Neural cell (in vitro differentiated cells): ENCODE data around the gene SH3BGRL. TPM values are rescaled to one million over a fixed set of nuclear protein-coding genes. Genes with fewer than 3 reads are reported as not detected.

Experiments used
- H2AFZ ChIP-seq: fragments of 200-600, 300-800 bp; sonication (generic), shearing (Covaris generic); 2 replicates; pipeline ENCODE4 v1.6.0; 2014; ENCODE audit warnings: low read depth, mild to moderate bottlenecking, antibody characterized with exemption, low read length, moderate library complexity
- H3F3A ChIP-seq: fragments of 200-600 bp; shearing (Covaris generic); 2 replicates; pipeline ENCODE4 v1.6.1; 2016; ENCODE audit warnings: mild to moderate bottlenecking, moderate library complexity, mixed read lengths, antibody characterized with exemption, low read length; ENCODE audit not compliant: insufficient read depth, poor library complexity, severe bottlenecking
- H3K27ac ChIP-seq: fragments of 200-600, 300-800 bp; sonication (generic), shearing (Covaris generic); 2 replicates; pipeline ENCODE4 v1.5.1; 2014; ENCODE audit warnings: mild to moderate bottlenecking, low read length, moderate library complexity
- H3K27me3 ChIP-seq: fragments of 300-800, 200-600 bp; sonication (generic), shearing (Covaris generic); 2 replicates; pipeline ENCODE4 v1.6.0; 2014; ENCODE audit warnings: mild to moderate bottlenecking, low read depth, low read length, moderate library complexity; ENCODE audit not compliant: insufficient read depth
- H3K36me3 ChIP-seq: fragments of 300-800, 200-600 bp; sonication (generic), shearing (Covaris generic); 2 replicates; pipeline ENCODE4 v1.5.1; 2014; ENCODE audit warnings: mild to moderate bottlenecking, antibody characterized with exemption, low read length, moderate library complexity; ENCODE audit not compliant: insufficient read depth
- H3K4me2 ChIP-seq: fragments of 300-800, 200-600 bp; sonication (generic), shearing (Covaris generic); 2 replicates; pipeline ENCODE4 v1.6.0; 2014; ENCODE audit warnings: mild to moderate bottlenecking, low read length
- H3K4me3 ChIP-seq: fragments of 300-800, 200-600 bp; sonication (generic), shearing (Covaris generic); 2 replicates; pipeline ENCODE4 v1.5.1; 2014; ENCODE audit warnings: mild to moderate bottlenecking, low read length, moderate library complexity
- H3K79me2 ChIP-seq: fragments of 200-600 bp; shearing (Covaris generic); replicated peaks from 2 replicates; pipeline ENCODE4 v1.6.0; 2014; ENCODE audit warnings: mild to moderate bottlenecking, low read length, moderate library complexity; ENCODE audit not compliant: insufficient read depth
- H3K9ac ChIP-seq: fragments of 300-800, 200-600 bp; sonication (generic), shearing (Covaris generic); 2 replicates; pipeline ENCODE4 v1.6.1; 2016; ENCODE audit warnings: mild to moderate bottlenecking, low read length, mixed read lengths
- H3K9me2 ChIP-seq: fragments of 200-600 bp; shearing (Covaris generic); 2 replicates; pipeline ENCODE4 v1.6.1; 2016; ENCODE audit warnings: mild to moderate bottlenecking, low read length, mixed read lengths; ENCODE audit not compliant: insufficient read depth
- H3K9me3 ChIP-seq: fragments of 200-600, 300-800 bp; sonication (generic), shearing (Covaris generic); 2 replicates; pipeline ENCODE4 v1.6.1; 2016; ENCODE audit warnings: mild to moderate bottlenecking, mixed run types, low read length, moderate library complexity, mixed read lengths
- H4K20me1 ChIP-seq: fragments of 200-600 bp; shearing (Covaris generic); 2 replicates; pipeline ENCODE4 v1.6.1; 2016; ENCODE audit warnings: mild to moderate bottlenecking, mixed run types; ENCODE audit not compliant: insufficient read depth
- CTCF ChIP-seq: fragments of 450-650 bp; IDR thresholded peaks from 2 replicates; pipeline ENCODE4 v1.5.1; 2014; ENCODE audit warnings: antibody characterized with exemption, mild to moderate bottlenecking, moderate library complexity; ENCODE audit not compliant: poor library complexity, severe bottlenecking
- EP300 ChIP-seq: fragments of 450-650 bp; conservative IDR thresholded peaks from 2 replicates; pipeline ENCODE4 v1.6.1; 2014; ENCODE audit warnings: antibody characterized with exemption, mild to moderate bottlenecking, moderate library complexity; ENCODE audit not compliant: poor library complexity, severe bottlenecking
- EZH2 ChIP-seq: fragments of 200-600, 300-800 bp; shearing (Covaris generic), sonication (generic); IDR thresholded peaks from 2 replicates; pipeline ENCODE4 v1.6.1; 2014; ENCODE audit warnings: antibody characterized with exemption, low read length, borderline replicate concordance, mild to moderate bottlenecking; ENCODE audit not compliant: insufficient read depth, poor library complexity, severe bottlenecking
- MXI1 ChIP-seq: fragments of 450-650 bp; conservative IDR thresholded peaks from 2 replicates; pipeline ENCODE4 v1.6.1; 2014; ENCODE audit warnings: antibody characterized with exemption, mild to moderate bottlenecking; ENCODE audit not compliant: poor library complexity, severe bottlenecking
- POLR2AphosphoS5 ChIP-seq: IDR thresholded peaks from 2 replicates; pipeline ENCODE4 v1.6.1; 2012
- RAD21 ChIP-seq: fragments of 450-650 bp; conservative IDR thresholded peaks from 2 replicates; pipeline ENCODE4 v1.6.1; 2014; ENCODE audit warnings: antibody characterized with exemption, mild to moderate bottlenecking, moderate library complexity
- REST ChIP-seq: IDR thresholded peaks from 2 replicates; pipeline ENCODE4 v1.6.1; 2012; ENCODE audit warnings: borderline replicate concordance
- SMC3 ChIP-seq: fragments of 450-650 bp; conservative IDR thresholded peaks from 2 replicates; pipeline ENCODE4 v1.6.1; 2014; ENCODE audit warnings: antibody characterized with exemption, mild to moderate bottlenecking, moderate library complexity; ENCODE audit not compliant: poor library complexity
- TAF1 ChIP-seq: IDR thresholded peaks from 2 replicates; pipeline ENCODE4 v1.6.1; 2012; ENCODE audit warnings: low read depth
- polyA plus RNA-seq: library from polyadenylated mRNA; depleted of rRNA; stranded (reverse); fragments of >200 nt; gene quantifications from 2 replicates; pipeline ENCODE4 v1.2.3, GENCODE V29; 2014

The SH3BGRL gene
- polyA plus RNA-seq, 1 donor from 2014 or later, result 120 TPM

- Histone ChIP-seq H3K79me2 (no peaks in the 10 kb centered on the region), H3K9me2 (no peaks in the 10 kb centered on the region), H3K9ac (no peak overlapping the region), H3K36me3 (no peaks in the 10 kb centered on the region), H4K20me1 (no peaks in the 10 kb centered on the region), H3K27me3 (no peaks in the 10 kb centered on the region), H3K9me3 (no peaks in the 10 kb centered on the region), H3K4me3 (no peak overlapping the region), H3F3A (no peaks in the 10 kb centered on the region), H3K4me2 (no peak overlapping the region), H3K27ac (no peak overlapping the region), H2AFZ (no peak overlapping the region)
- TF ChIP-seq RAD21 (no peak), EZH2 (no peak), POLR2AphosphoS5 (no peak), SMC3 (no peak), EP300 (no peak), REST (no peak), MXI1 (no peak), TAF1 (no peak)
Observed at GRCh38 chrX:81238166-81238565, 36.3 kb downstream of the SH3BGRL start.

GRCh38 chrX:81240701-81241331 lies 38.9 kb downstream of the SH3BGRL start:
- Histone ChIP-seq H3K4me2 (no peak overlapping the region), H3K9me2 (no peaks in the 10 kb centered on the region), H3K9ac (no peak overlapping the region), H3K27me3 (no peaks in the 10 kb centered on the region), H3K9me3 (no peaks in the 10 kb centered on the region), H3K79me2 (no peaks in the 10 kb centered on the region), H3K36me3 (no peaks in the 10 kb centered on the region), H4K20me1 (no peaks in the 10 kb centered on the region), H3K27ac (no peak overlapping the region), H3K4me3 (no peak overlapping the region), H2AFZ (no peak overlapping the region), H3F3A (no peaks in the 10 kb centered on the region)
- TF ChIP-seq EZH2, result no peak

GRCh38 chrX:81241753-81242152 lies 39.9 kb downstream of the SH3BGRL start:
- Histone ChIP-seq H3K4me3 (no peak overlapping the region), H3K27ac (no peak overlapping the region), H3K9me3 (no peaks in the 10 kb centered on the region), H4K20me1 (no peaks in the 10 kb centered on the region), H3K79me2 (no peaks in the 10 kb centered on the region), H3K9ac (no peak overlapping the region), H2AFZ (no peak overlapping the region), H3F3A (no peaks in the 10 kb centered on the region), H3K27me3 (no peaks in the 10 kb centered on the region), H3K36me3 (no peaks in the 10 kb centered on the region), H3K4me2 (no peak overlapping the region), H3K9me2 (no peaks in the 10 kb centered on the region)
- TF ChIP-seq EP300, result no peak
- no peak for TF ChIP-seq CTCF
- TF ChIP-seq RAD21, result no peak
- no peak for TF ChIP-seq EZH2
- no peak for TF ChIP-seq REST
- no peak for TF ChIP-seq POLR2AphosphoS5
- no peak for TF ChIP-seq MXI1
- no peak for TF ChIP-seq SMC3
- no peak for TF ChIP-seq TAF1
